ENCODE measurements around the gene GPR180.

GPR180 gene

GRCh38 chr13:94598281-94598680 is 3.4 kb upstream of the GPR180 start:
- Histone ChIP-seq H3K4me3 (ENCODE audit: low read length) (no peak overlapping the region), H3K9ac (ENCODE audit: low read length) (no peak overlapping the region), H3K4me1 (ENCODE audit: control insufficient read depth, insufficient read depth, low read length) (peaks cover 32% of the 10 kb centered on the region), H3K9me3 (ENCODE audit: control insufficient read depth, low read length) (no peaks in the 10 kb centered on the region), H3K27me3 (replicated peaks; ENCODE audit: control insufficient read depth, insufficient read depth, low read length) (no peaks in the 10 kb centered on the region), H3K36me3 (ENCODE audit: control insufficient read depth, insufficient read depth, low read length, severe bottlenecking) (no peaks in the 10 kb centered on the region)
- no peak for DNase-seq (ENCODE audit: low read depth)

DNA sequence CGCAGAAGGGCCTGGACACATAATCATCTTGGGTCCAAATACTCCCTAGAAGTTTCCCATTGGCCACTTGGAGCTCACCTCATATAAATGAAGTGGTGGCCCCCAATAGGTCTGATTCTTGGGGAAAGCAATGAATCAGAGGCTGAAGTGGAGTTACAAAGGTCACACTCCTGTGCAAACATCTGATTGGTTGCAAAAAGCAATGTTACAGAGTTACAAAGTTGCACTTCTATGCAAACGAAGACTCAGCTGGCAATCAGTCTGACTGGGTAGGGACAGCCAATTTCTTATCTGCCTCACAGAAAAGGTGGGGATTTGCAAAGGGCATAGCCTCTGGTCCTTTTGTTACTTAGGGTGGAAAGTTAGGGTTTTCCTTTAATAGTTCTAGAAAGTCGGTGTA is 1.8 kb upstream of the GPR180 start:
- no peaks in the 10 kb centered on the region for H3K36me3 ChIP-seq (ENCODE audit: control insufficient read depth, insufficient read depth, low read length, severe bottlenecking)
- peaks cover 22% of the 10 kb centered on the region for H3K4me1 ChIP-seq (ENCODE audit: control insufficient read depth, insufficient read depth, low read length)
- H3K9me3 ChIP-seq (ENCODE audit: control insufficient read depth, low read length): no peaks in the 10 kb centered on the region
- no peak overlapping the region for H3K9ac ChIP-seq (ENCODE audit: low read length)
- H3K27me3 ChIP-seq (replicated peaks; ENCODE audit: control insufficient read depth, insufficient read depth, low read length): no peaks in the 10 kb centered on the region
- DNase-seq (ENCODE audit: low read depth): no peak
- no peak overlapping the region for H3K4me3 ChIP-seq (ENCODE audit: low read length)

GRCh38 chr13:94602467-94602866 is 810 bp downstream of the GPR180 start:
- Histone ChIP-seq H3K4me3 (ENCODE audit: low read length) (peak overlapping the region; percentile 96), H3K4me1 (ENCODE audit: control insufficient read depth, insufficient read depth, low read length) (peaks cover 24% of the 10 kb centered on the region), H3K9ac (ENCODE audit: low read length) (peak overlapping the region; percentile 94), H3K27me3 (replicated peaks; ENCODE audit: control insufficient read depth, insufficient read depth, low read length) (no peaks in the 10 kb centered on the region), H3K36me3 (ENCODE audit: control insufficient read depth, insufficient read depth, low read length, severe bottlenecking) (peaks cover 21% of the 10 kb centered on the region), H3K9me3 (ENCODE audit: control insufficient read depth, low read length) (no peaks in the 10 kb centered on the region)
- DNase-seq (ENCODE audit: low read depth): no peak

DNA sequence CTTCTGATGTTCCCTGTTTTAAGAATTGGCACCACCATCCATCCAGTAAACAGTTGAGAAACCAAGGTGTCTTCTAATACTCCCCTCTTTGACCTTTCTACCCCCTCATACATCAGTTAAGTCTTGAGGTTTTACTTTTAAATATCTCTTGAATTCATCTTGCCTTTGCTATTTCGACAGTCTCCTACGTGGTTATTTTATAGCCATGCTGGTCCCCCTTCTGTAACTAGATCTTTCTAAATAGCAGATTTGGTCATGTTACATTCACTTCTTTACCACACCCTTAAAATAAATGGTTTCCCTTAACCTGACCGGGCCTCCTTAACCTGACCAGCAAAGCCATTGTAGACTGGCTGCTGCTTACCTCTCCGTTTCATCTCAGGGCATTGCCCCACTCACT is 5.4 kb downstream of the GPR180 start:
- Histone ChIP-seq H3K36me3 (ENCODE audit: control insufficient read depth, insufficient read depth, low read length, severe bottlenecking) (peaks cover 52% of the 10 kb centered on the region), H3K27me3 (replicated peaks; ENCODE audit: control insufficient read depth, insufficient read depth, low read length) (no peaks in the 10 kb centered on the region), H3K4me1 (ENCODE audit: control insufficient read depth, insufficient read depth, low read length) (peaks cover 40% of the 10 kb centered on the region), H3K4me3 (ENCODE audit: low read length) (no peak overlapping the region), H3K9ac (ENCODE audit: low read length) (no peak overlapping the region), H3K9me3 (ENCODE audit: control insufficient read depth, low read length) (no peaks in the 10 kb centered on the region)
- DNase-seq (ENCODE audit: low read depth): no peak

DNA sequence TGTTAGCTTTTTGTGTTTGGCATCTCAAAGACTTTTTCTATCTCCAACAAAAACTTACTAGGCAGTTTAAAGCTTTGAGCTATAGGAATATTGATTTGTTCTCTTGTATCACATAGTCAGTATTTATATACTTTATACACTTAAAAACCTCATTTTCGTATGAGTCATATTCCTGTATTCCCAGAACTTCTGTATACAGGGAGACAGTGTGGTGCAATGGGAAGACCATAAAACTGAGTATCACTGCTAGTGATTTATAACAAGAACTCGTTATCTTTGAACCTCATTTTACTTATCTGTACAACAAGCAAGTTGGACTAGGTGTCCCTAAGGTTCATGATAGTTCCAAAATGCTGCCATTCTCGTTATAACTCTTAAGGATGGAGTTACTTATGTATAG is 6.3 kb downstream of the GPR180 start:
- Histone ChIP-seq H3K4me3 (ENCODE audit: low read length) (no peak overlapping the region), H3K9ac (ENCODE audit: low read length) (peak overlapping the region; percentile 63), H3K4me1 (ENCODE audit: control insufficient read depth, insufficient read depth, low read length) (peaks cover 33% of the 10 kb centered on the region), H3K36me3 (ENCODE audit: control insufficient read depth, insufficient read depth, low read length, severe bottlenecking) (peaks cover 60% of the 10 kb centered on the region), H3K27me3 (replicated peaks; ENCODE audit: control insufficient read depth, insufficient read depth, low read length) (no peaks in the 10 kb centered on the region), H3K9me3 (ENCODE audit: control insufficient read depth, low read length) (no peaks in the 10 kb centered on the region)
- no peak for DNase-seq (ENCODE audit: low read depth)

GRCh38 chr13:94608586-94608985 is 6.9 kb downstream of the GPR180 start:
- peaks cover 27% of the 10 kb centered on the region for H3K4me1 ChIP-seq (ENCODE audit: control insufficient read depth, insufficient read depth, low read length)
- no peaks in the 10 kb centered on the region for H3K27me3 ChIP-seq (replicated peaks; ENCODE audit: control insufficient read depth, insufficient read depth, low read length)
- DNase-seq (ENCODE audit: low read depth): no peak
- H3K36me3 ChIP-seq (ENCODE audit: control insufficient read depth, insufficient read depth, low read length, severe bottlenecking): peaks cover 60% of the 10 kb centered on the region
- H3K9me3 ChIP-seq (ENCODE audit: control insufficient read depth, low read length): no peaks in the 10 kb centered on the region
- peak overlapping the region; percentile 63 for H3K9ac ChIP-seq (ENCODE audit: low read length)
- H3K4me3 ChIP-seq (ENCODE audit: low read length): peak overlapping the region; percentile 26

GRCh38 chr13:94609196-94609595 is 7.5 kb downstream of the GPR180 start:
- H3K4me3 ChIP-seq (ENCODE audit: low read length): peak overlapping the region; percentile 26
- H3K9me3 ChIP-seq (ENCODE audit: control insufficient read depth, low read length): no peaks in the 10 kb centered on the region
- H3K4me1 ChIP-seq (ENCODE audit: control insufficient read depth, insufficient read depth, low read length): peaks cover 23% of the 10 kb centered on the region
- DNase-seq (ENCODE audit: low read depth): no peak
- no peaks in the 10 kb centered on the region for H3K27me3 ChIP-seq (replicated peaks; ENCODE audit: control insufficient read depth, insufficient read depth, low read length)
- H3K9ac ChIP-seq (ENCODE audit: low read length): peak overlapping the region; percentile 63
- H3K36me3 ChIP-seq (ENCODE audit: control insufficient read depth, insufficient read depth, low read length, severe bottlenecking): peaks cover 63% of the 10 kb centered on the region

DNA sequence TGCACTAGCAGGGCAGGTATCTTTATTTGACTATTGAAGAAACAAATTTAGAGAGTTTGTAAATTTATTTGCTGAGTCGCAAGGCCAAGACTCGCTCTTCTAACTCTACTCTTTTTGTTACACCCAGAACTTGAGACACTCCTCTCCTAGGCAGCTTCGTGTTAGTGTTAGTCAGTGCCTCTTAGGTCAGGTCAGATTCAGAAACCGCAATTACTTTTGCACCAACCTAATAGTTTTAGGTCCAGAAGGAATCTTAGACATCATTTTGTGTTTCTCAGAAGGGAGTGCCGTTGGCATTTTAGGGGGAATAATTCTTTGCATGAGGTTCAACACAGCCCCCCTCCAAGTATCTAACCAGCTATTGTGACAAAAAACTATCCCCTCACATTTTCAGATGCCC is 8.8 kb downstream of the GPR180 start:
- H3K27me3 ChIP-seq (replicated peaks; ENCODE audit: control insufficient read depth, insufficient read depth, low read length): no peaks in the 10 kb centered on the region
- H3K9me3 ChIP-seq (ENCODE audit: control insufficient read depth, low read length): no peaks in the 10 kb centered on the region
- H3K36me3 ChIP-seq (ENCODE audit: control insufficient read depth, insufficient read depth, low read length, severe bottlenecking): peaks cover 66% of the 10 kb centered on the region
- no peak overlapping the region for H3K9ac ChIP-seq (ENCODE audit: low read length)
- H3K4me3 ChIP-seq (ENCODE audit: low read length): no peak overlapping the region
- no peak for DNase-seq (ENCODE audit: low read depth)
- H3K4me1 ChIP-seq (ENCODE audit: control insufficient read depth, insufficient read depth, low read length): peaks cover 23% of the 10 kb centered on the region

DNA sequence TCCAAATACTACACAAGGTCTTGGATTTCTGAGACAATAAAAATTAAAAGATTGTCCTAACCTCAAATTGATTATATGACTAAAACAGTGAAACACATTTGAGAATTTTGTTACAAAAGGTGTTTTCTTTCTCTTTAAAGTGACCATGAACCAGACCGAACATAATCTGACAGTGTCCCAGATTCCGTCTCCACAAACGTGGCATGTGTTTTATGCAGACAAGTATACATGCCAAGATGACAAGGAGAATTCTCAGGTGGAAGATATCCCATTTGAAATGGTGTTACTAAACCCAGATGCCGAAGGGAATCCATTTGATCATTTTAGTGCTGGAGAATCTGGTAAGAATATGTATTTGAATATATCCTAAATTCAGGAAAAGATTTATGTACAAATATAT is 10.4 kb downstream of the GPR180 start:
- H3K36me3 ChIP-seq (ENCODE audit: control insufficient read depth, insufficient read depth, low read length, severe bottlenecking): peaks cover 57% of the 10 kb centered on the region
- no peaks in the 10 kb centered on the region for H3K27me3 ChIP-seq (replicated peaks; ENCODE audit: control insufficient read depth, insufficient read depth, low read length)
- no peak for DNase-seq (ENCODE audit: low read depth)
- H3K4me1 ChIP-seq (ENCODE audit: control insufficient read depth, insufficient read depth, low read length): peaks cover 18% of the 10 kb centered on the region
- no peak overlapping the region for H3K9ac ChIP-seq (ENCODE audit: low read length)
- no peaks in the 10 kb centered on the region for H3K9me3 ChIP-seq (ENCODE audit: control insufficient read depth, low read length)
- no peak overlapping the region for H3K4me3 ChIP-seq (ENCODE audit: low read length)

DNA sequence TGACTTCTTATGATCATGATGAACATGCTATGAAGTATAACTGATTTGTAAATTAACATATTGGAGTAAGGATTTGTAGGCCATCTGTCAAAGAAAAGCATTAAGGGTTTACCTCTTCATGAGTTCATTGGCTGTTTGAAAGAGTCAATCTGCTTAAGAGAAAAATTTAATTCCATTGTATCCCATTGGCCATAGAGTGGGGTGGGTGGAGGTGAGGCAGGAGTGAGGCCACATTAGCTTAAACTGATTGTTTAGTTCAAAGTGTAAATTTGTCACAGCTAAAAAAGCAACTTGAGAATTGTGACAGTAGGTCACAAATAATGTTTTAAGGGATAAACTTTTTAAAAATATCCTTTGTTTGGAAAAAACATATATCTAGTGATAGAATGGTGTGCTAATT is 11.4 kb downstream of the GPR180 start:
- no peaks in the 10 kb centered on the region for H3K9me3 ChIP-seq (ENCODE audit: control insufficient read depth, low read length)
- no peak overlapping the region for H3K9ac ChIP-seq (ENCODE audit: low read length)
- H3K4me3 ChIP-seq (ENCODE audit: low read length): no peak overlapping the region
- peaks cover 48% of the 10 kb centered on the region for H3K36me3 ChIP-seq (ENCODE audit: control insufficient read depth, insufficient read depth, low read length, severe bottlenecking)
- no peaks in the 10 kb centered on the region for H3K27me3 ChIP-seq (replicated peaks; ENCODE audit: control insufficient read depth, insufficient read depth, low read length)
- peaks cover 11% of the 10 kb centered on the region for H3K4me1 ChIP-seq (ENCODE audit: control insufficient read depth, insufficient read depth, low read length)
- no peak for DNase-seq (ENCODE audit: low read depth)

DNA sequence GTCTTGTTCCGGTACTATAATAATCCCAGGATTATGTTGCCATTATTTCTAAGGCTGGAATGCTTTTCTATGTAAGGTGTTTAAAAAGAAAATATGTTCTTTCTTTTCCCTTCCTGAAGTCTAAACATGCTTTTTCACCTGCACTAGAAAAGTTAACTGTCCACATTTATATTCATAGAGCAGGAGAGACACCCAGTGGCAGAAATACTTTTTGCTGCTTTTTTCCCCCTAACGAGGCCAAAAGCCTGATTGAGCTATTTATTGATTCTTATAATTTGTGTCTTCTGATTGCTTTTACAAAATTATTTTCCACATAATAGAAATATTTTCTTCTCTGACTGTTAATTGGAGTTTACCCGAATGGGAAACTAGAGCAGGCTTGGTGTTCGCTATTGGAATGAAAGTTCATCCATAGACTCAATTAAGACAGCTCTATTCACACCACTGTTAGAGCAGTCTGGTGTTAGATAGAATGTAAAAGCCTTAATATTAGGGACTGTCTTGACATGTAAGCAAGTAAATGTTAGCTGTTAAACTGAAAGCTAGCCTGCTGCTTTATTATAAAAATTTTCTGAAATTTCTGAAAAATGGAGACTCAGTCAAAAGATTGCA is 15.8 kb downstream of the GPR180 start:
- no peaks in the 10 kb centered on the region for H3K4me1 ChIP-seq (ENCODE audit: control insufficient read depth, insufficient read depth, low read length)
- no peak overlapping the region for H3K4me3 ChIP-seq (ENCODE audit: low read length)
- H3K9ac ChIP-seq (ENCODE audit: low read length): no peak overlapping the region
- no peaks in the 10 kb centered on the region for H3K9me3 ChIP-seq (ENCODE audit: control insufficient read depth, low read length)
- peak; percentile 61 for DNase-seq (ENCODE audit: low read depth)
- no peaks in the 10 kb centered on the region for H3K27me3 ChIP-seq (replicated peaks; ENCODE audit: control insufficient read depth, insufficient read depth, low read length)
- peaks cover 56% of the 10 kb centered on the region for H3K36me3 ChIP-seq (ENCODE audit: control insufficient read depth, insufficient read depth, low read length, severe bottlenecking)

GRCh38 chr13:94620286-94620896 is 18.7 kb downstream of the GPR180 start:
- H3K36me3 ChIP-seq (ENCODE audit: control insufficient read depth, insufficient read depth, low read length, severe bottlenecking): peaks cover 71% of the 10 kb centered on the region
- no peaks in the 10 kb centered on the region for H3K9me3 ChIP-seq (ENCODE audit: control insufficient read depth, low read length)
- no peaks in the 10 kb centered on the region for H3K4me1 ChIP-seq (ENCODE audit: control insufficient read depth, insufficient read depth, low read length)
- H3K4me3 ChIP-seq (ENCODE audit: low read length): no peak overlapping the region
- H3K9ac ChIP-seq (ENCODE audit: low read length): no peak overlapping the region
- H3K27me3 ChIP-seq (replicated peaks; ENCODE audit: control insufficient read depth, insufficient read depth, low read length): no peaks in the 10 kb centered on the region
- DNase-seq (ENCODE audit: low read depth): peak; percentile 40

All from adipocyte (in vitro differentiated cells).